Nephron (organoid): ENCODE results near the gene PLXNA4.

Source experiments
- H3K27ac Mint-ChIP-seq, 3 experiments: 2 replicates each; pipeline ENCODE4 v1.8.0; 2020; ENCODE audit warnings: mixed read lengths in 3 of 3, mild to moderate bottlenecking in 2 of 3, moderate library complexity in 1 of 3
- H3K27me3 Mint-ChIP-seq: 2 replicates; pipeline ENCODE4 v1.8.0; 2021; ENCODE audit warnings: low read depth, mild to moderate bottlenecking, moderate library complexity, mixed read lengths
- H3K36me3 Mint-ChIP-seq: 2 replicates; pipeline ENCODE4 v1.8.0; 2020; ENCODE audit warnings: low read depth, mixed read lengths
- H3K4me1 Mint-ChIP-seq: 2 replicates; pipeline ENCODE4 v1.8.0; 2020; ENCODE audit warnings: mixed read lengths
- H3K4me3 Mint-ChIP-seq, 3 experiments: 2 replicates each; pipeline ENCODE4 v1.8.0; 2020; ENCODE audit warnings: mild to moderate bottlenecking in 3 of 3, mixed read lengths in 3 of 3, moderate library complexity in 2 of 3
- H3K9me3 Mint-ChIP-seq: 2 replicates; pipeline ENCODE4 v1.8.0; 2020; ENCODE audit warnings: mixed read lengths
- TF ChIP-seq, protein P1 (sequence below), 3 experiments: fragments of 200-600 bp; sonication (generic); IDR thresholded peaks; one replicate each; pipeline ENCODE4 v1.5.0; 2021; ENCODE audit warnings: antibody characterized with exemption in 3 of 3; ENCODE audit not compliant: unreplicated experiment in 3 of 3

PLXNA4 gene

DNA sequence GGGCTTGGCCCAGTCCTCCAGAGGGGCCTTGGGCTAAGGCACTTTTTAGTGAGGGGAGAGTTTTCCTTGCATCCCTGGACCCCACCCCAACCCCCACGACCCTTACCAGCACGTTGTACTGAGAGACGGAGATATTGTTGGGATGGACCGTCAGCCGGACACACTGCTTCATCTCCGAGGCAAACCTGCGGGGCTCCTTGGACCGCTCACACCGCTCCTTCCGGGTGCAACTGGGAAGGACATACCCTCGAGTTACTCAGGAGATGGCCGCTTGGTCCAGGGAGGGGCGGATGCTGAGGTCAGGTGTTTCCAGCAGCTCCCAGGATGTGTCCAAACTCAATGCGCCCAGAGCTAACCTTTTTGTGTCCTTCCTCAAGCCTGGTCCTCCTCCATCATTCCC is 348.0 kb downstream of the PLXNA4 start:
- Mint-ChIP-seq H3K4me1 (peaks cover 7% of the 10 kb centered on the region), H3K9me3 (no peaks in the 10 kb centered on the region), H3K27ac (no peak overlapping the region), H3K27me3 (peaks cover 21% of the 10 kb centered on the region), H3K36me3 (peaks cover 4% of the 10 kb centered on the region), H3K4me3 (no peak overlapping the region)
- TF ChIP-seq, protein P1, sequence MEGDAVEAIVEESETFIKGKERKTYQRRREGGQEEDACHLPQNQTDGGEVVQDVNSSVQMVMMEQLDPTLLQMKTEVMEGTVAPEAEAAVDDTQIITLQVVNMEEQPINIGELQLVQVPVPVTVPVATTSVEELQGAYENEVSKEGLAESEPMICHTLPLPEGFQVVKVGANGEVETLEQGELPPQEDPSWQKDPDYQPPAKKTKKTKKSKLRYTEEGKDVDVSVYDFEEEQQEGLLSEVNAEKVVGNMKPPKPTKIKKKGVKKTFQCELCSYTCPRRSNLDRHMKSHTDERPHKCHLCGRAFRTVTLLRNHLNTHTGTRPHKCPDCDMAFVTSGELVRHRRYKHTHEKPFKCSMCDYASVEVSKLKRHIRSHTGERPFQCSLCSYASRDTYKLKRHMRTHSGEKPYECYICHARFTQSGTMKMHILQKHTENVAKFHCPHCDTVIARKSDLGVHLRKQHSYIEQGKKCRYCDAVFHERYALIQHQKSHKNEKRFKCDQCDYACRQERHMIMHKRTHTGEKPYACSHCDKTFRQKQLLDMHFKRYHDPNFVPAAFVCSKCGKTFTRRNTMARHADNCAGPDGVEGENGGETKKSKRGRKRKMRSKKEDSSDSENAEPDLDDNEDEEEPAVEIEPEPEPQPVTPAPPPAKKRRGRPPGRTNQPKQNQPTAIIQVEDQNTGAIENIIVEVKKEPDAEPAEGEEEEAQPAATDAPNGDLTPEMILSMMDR (IDR thresholded peaks at IDR 0.05; ENCODE audit: unreplicated experiment in 3 of 3), result no peak

DNA sequence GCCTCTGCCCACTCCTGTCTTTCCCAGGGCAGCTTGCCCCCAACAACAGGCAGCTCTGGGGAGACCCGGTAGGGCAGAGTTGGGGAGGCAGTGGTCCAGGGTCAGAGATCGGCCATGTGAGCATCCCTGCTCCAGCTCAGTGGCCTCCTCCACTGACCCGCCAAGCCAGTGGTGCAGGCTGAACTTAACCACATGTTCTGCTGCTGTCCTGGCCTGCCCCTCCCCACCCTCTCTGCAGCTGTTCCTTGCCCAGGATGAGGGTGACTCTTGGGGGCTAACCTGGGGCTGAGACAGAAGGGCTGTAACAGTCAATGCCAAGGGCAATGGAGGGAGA is 349.3 kb downstream of the PLXNA4 start:
- H3K36me3 Mint-ChIP-seq, result peaks cover 7% of the 10 kb centered on the region
- TF ChIP-seq, protein P1 (IDR thresholded peaks at IDR 0.05; ENCODE audit: unreplicated experiment in 3 of 3), result no peak
- H3K27ac Mint-ChIP-seq, result no peak overlapping the region
- H3K4me3 Mint-ChIP-seq, result no peak overlapping the region
- no peaks in the 10 kb centered on the region for H3K4me1 Mint-ChIP-seq
- peaks cover 21% of the 10 kb centered on the region for H3K27me3 Mint-ChIP-seq
- no peaks in the 10 kb centered on the region for H3K9me3 Mint-ChIP-seq

- peaks cover 7% of the 10 kb centered on the region for H3K36me3 Mint-ChIP-seq
- TF ChIP-seq, protein P1 (IDR thresholded peaks at IDR 0.05; ENCODE audit: unreplicated experiment in 3 of 3), result no peak
These were observed 350.0 kb downstream of the PLXNA4 start for GRCh38 chr7:132226046-132226956.

DNA sequence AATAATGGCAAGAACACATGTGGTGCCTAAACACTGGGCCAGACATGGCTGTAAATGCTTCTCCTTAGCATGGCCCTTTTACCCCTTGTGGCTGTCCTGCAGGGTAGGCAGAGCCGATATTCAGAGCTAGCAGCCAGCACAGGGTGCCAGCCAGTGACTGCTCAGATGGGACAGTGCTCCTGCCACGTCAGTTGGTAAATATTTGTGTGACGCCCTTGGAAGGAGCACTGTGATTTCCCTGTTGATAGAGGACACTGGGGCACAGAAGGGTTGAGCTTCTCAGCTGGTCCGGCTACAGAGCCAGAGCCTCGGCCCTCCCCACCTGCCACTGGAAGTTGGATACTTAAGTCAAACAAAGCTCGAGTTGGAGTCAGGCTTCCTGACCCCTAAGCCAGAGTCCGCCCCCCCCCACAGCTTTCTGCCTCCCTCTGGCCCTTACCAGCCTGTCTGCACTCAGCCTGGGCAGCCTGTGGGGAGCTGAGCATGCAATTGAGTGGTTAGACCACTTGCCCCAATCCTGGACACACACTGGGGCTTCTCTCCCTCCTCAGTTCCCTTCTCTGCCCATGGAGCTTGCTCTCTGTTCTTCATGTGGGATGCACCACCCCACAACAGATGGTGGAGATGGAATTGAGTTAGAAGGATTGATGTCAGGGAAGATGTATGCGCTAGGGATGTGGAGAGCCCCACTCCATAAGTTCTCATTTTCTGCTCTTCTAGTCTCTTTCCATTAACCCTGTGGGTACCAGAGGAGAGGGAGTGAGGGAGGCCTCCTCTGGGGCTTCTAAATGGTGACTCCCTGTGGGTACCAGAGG is 350.8 kb downstream of the PLXNA4 start:
- Mint-ChIP-seq H3K4me1 (no peaks in the 10 kb centered on the region), H3K27me3 (peaks cover 18% of the 10 kb centered on the region)
- TF ChIP-seq, protein P1 (IDR thresholded peaks at IDR 0.05; ENCODE audit: unreplicated experiment in 3 of 3), result no peak

More at GRCh38 chr7:132226046-132226956, 350.0 kb downstream of the PLXNA4 start:
- Mint-ChIP-seq H3K4me3 (no peak overlapping the region), H3K9me3 (no peaks in the 10 kb centered on the region), H3K4me1 (no peaks in the 10 kb centered on the region), H3K27me3 (peaks cover 18% of the 10 kb centered on the region), H3K27ac (no peak overlapping the region)

DNA sequence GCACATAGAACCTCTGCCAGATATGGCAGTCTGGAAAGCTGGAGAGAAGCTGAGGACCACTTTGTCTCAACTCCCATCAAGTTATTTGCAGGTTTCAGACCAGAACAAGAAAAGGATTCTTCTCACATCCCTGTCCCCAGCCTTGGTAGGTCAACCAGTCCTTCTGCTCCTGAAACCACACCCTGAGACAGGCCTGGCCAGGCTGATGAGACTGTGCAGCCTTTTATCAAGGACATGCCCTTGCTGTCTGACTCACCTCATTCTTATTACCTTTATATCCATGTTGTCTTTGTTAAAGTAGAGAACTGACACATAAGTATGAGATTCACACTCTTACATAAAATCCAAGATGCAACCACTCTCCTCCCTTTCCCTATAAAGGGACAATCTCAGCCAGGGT is 354.9 kb downstream of the PLXNA4 start:
- Mint-ChIP-seq H3K4me1 (no peaks in the 10 kb centered on the region), H3K4me3 (no peak overlapping the region), H3K36me3 (peaks cover 7% of the 10 kb centered on the region), H3K27ac (peak overlapping the region in 1 of 3 experiments; percentile 18), H3K27me3 (peaks cover 10% of the 10 kb centered on the region), H3K9me3 (no peaks in the 10 kb centered on the region)
- TF ChIP-seq, protein P1 (IDR thresholded peaks at IDR 0.05; ENCODE audit: unreplicated experiment in 3 of 3), result no peak

More for the DNA sequence above, 350.8 kb downstream of the PLXNA4 start:
- Mint-ChIP-seq H3K36me3 (peaks cover 7% of the 10 kb centered on the region), H3K9me3 (no peaks in the 10 kb centered on the region), H3K4me3 (no peak overlapping the region), H3K27ac (no peak overlapping the region)
